H1 (cell line): Measurements from ENCODE around the gene RAB43. TPM values are rescaled to one million over a fixed set of nuclear protein-coding genes. Genes with fewer than 3 reads are reported as not detected.
"Not testable (repeated sequence)": the region's sequence is repeated elsewhere in the genome, so short reads cannot be mapped to it uniquely, and the experiment has no call there.

Source experiments
- CTCF ChIA-PET: fragments of 300-600 bp; sonication (Branson Sonifier 250); formaldehyde crosslinking; loops from one replicate; lab custom pipeline; 2021; ENCODE audit not compliant: partially characterized antibody; lab: Charles Lee
- POLR2A ChIA-PET: fragments of 300-600 bp; sonication (Branson Sonifier 250); formaldehyde crosslinking; loops from one replicate; lab custom pipeline; 2021; ENCODE audit warnings: inconsistent platforms; ENCODE audit not compliant: partially characterized antibody; lab: Charles Lee
- DNase-seq, 2 experiments: peaks; one replicate each; pipeline versions ENCODE4 v3.0.0 to v3.0.0-alpha.2; 2010 to 2022; ENCODE audit warnings: low spot score in 2 of 2, low read depth in 1 of 2, mixed read lengths in 1 of 2
- FAIRE-seq: peaks from 2 replicates; lab custom pipeline; 2011; peaks lifted over from hg19 to GRCh38; lab: Jason Lieb, UNC
- H2AFZ ChIP-seq: 2 replicates; pipeline ENCODE4 v1.8.1; 2012; ENCODE audit warnings: low read length, inconsistent platforms
- H2AK5ac ChIP-seq: 2 replicates; pipeline ENCODE4 v1.6.1; 2013; ENCODE audit warnings: low read depth, low read length
- H2BK120ac ChIP-seq: replicated peaks from 2 replicates; pipeline ENCODE3; 2013; ENCODE audit warnings: low read depth, low read length, inconsistent platforms
- H2BK12ac ChIP-seq: 2 replicates; pipeline ENCODE4 v1.6.1; 2013; ENCODE audit warnings: low read depth, low read length
- H2BK15ac ChIP-seq: 2 replicates; pipeline ENCODE4 v1.6.1; 2013; ENCODE audit warnings: low read length
- H2BK20ac ChIP-seq: 2 replicates; pipeline ENCODE4 v1.6.1; 2013; ENCODE audit warnings: low read length
- H2BK5ac ChIP-seq: 2 replicates; pipeline ENCODE4 v1.6.1; 2013; ENCODE audit warnings: low read depth, low read length
- H3K14ac ChIP-seq: 2 replicates; pipeline ENCODE4 v1.6.1; 2013; ENCODE audit warnings: inconsistent platforms; ENCODE audit not compliant: insufficient read length
- H3K18ac ChIP-seq: 2 replicates; pipeline ENCODE4 v1.6.1; 2013; ENCODE audit warnings: low read length; ENCODE audit errors: extremely low read depth
- H3K23ac ChIP-seq: 2 replicates; pipeline ENCODE4 v1.6.1; 2013; ENCODE audit warnings: inconsistent platforms; ENCODE audit not compliant: insufficient read length
- H3K23me2 ChIP-seq: 2 replicates; pipeline ENCODE4 v1.6.1; 2013; ENCODE audit warnings: low read depth, low read length
- H3K27ac ChIP-seq: 2 replicates; pipeline ENCODE4 v1.6.1; 2011; ENCODE audit warnings: low read depth, low read length, inconsistent platforms
- H3K27me3 ChIP-seq, 4 experiments: replicated peaks in 1 of 4; 1 replicate in 1 of 4; 2 replicates in 3 of 4; pipeline versions ENCODE4 v1.6.1 to v1.8.1; 2011 to 2013; ENCODE audit warnings: low read length in 3 of 4, mild to moderate bottlenecking in 3 of 4, inconsistent platforms in 2 of 4, mixed read lengths in 2 of 4, moderate library complexity in 1 of 4; ENCODE audit not compliant: control insufficient read depth in 3 of 4, insufficient read depth in 3 of 4; ENCODE audit errors: extremely low read depth in 1 of 4
- H3K36me3 ChIP-seq, 4 experiments: 2 replicates each; pipeline versions ENCODE4 v1.6.1 to v1.8.1; 2011 to 2013; ENCODE audit warnings: mild to moderate bottlenecking in 4 of 4, low read length in 3 of 4, moderate library complexity in 2 of 4, control low read depth in 1 of 4, inconsistent platforms in 1 of 4; ENCODE audit not compliant: insufficient read depth in 4 of 4, control insufficient read depth in 2 of 4
- H3K4ac ChIP-seq: replicated peaks from 2 replicates; pipeline ENCODE3; 2013; ENCODE audit warnings: low read length, low read depth, mixed read lengths, inconsistent platforms; ENCODE audit not compliant: insufficient read length
- H3K4me1 ChIP-seq, 4 experiments: replicated peaks in 1 of 4; 1 replicate in 1 of 4; 2 replicates in 3 of 4; pipeline versions ENCODE4 v1.6.1 to v1.8.1; 2011 to 2013; ENCODE audit warnings: low read length in 3 of 4, inconsistent platforms in 2 of 4, mixed read lengths in 1 of 4; ENCODE audit not compliant: insufficient read depth in 4 of 4, control insufficient read depth in 3 of 4
- H3K4me2 ChIP-seq, 2 experiments: 2 replicates each; pipeline versions ENCODE4 v1.6.1 to v1.8.1; 2011 to 2013; ENCODE audit warnings: low read depth in 2 of 2, low read length in 2 of 2, control low read depth in 1 of 2, inconsistent platforms in 1 of 2, mild to moderate bottlenecking in 1 of 2; ENCODE audit not compliant: insufficient read depth in 1 of 2
- H3K4me3 ChIP-seq, 4 experiments: fragments of 200-600, 300-600 bp in 1 of 4; sonication (generic), shearing (Covaris generic), sonication (Bioruptor Twin) in 1 of 4; 2 replicates each; pipeline versions ENCODE4 v1.5.1 to v1.8.1; 2011 to 2016; ENCODE audit warnings: low read length in 4 of 4, low read depth in 3 of 4, control low read depth in 2 of 4, inconsistent platforms in 2 of 4, mild to moderate bottlenecking in 2 of 4, mixed read lengths in 1 of 4, moderate library complexity in 1 of 4; ENCODE audit not compliant: insufficient read depth in 2 of 4; ENCODE audit errors: extremely low read depth in 1 of 4
- H3K56ac ChIP-seq: replicated peaks from 2 replicates; pipeline ENCODE3; 2013; ENCODE audit warnings: low read depth, mild to moderate bottlenecking, mixed read lengths, low read length, inconsistent platforms; ENCODE audit not compliant: insufficient read length
- H3K79me1 ChIP-seq: 2 replicates; pipeline ENCODE4 v1.6.1; 2013; ENCODE audit warnings: low read depth, low read length, control low read depth
- H3K79me2 ChIP-seq, 2 experiments: 2 replicates each; pipeline versions ENCODE4 v1.6.1 to v1.8.1; 2012 to 2013; ENCODE audit warnings: low read length in 2 of 2, mild to moderate bottlenecking in 2 of 2, inconsistent platforms in 1 of 2; ENCODE audit not compliant: insufficient read depth in 2 of 2, control insufficient read depth in 1 of 2
- H3K9ac ChIP-seq, 4 experiments: replicated peaks in 1 of 4; 1 replicate in 1 of 4; 2 replicates in 3 of 4; pipeline versions ENCODE4 v1.6.1 to v1.8.1; 2011 to 2013; ENCODE audit warnings: low read depth in 3 of 4, low read length in 3 of 4, control low read depth in 2 of 4, mild to moderate bottlenecking in 2 of 4, moderate library complexity in 2 of 4, inconsistent platforms in 1 of 4; ENCODE audit errors: extremely low read depth in 1 of 4
- H3K9me3 ChIP-seq, 2 experiments: 2 replicates each; pipeline versions ENCODE4 v1.6.1 to v1.8.1; 2012 to 2013; ENCODE audit warnings: mild to moderate bottlenecking in 2 of 2, moderate library complexity in 2 of 2, control low read depth in 1 of 2, inconsistent platforms in 1 of 2, low read depth in 1 of 2, low read length in 1 of 2, mixed read lengths in 1 of 2; ENCODE audit not compliant: insufficient read depth in 2 of 2
- H4K20me1 ChIP-seq, 2 experiments: replicated peaks in 1 of 2; 2 replicates each; pipeline versions ENCODE3 to v1.8.1; 2011 to 2013; ENCODE audit warnings: inconsistent platforms in 2 of 2, low read length in 2 of 2, mild to moderate bottlenecking in 1 of 2; ENCODE audit not compliant: insufficient read depth in 2 of 2, control insufficient read depth in 1 of 2
- H4K5ac ChIP-seq: 2 replicates; pipeline ENCODE4 v1.6.1; 2013; ENCODE audit warnings: low read length, low read depth, mixed read lengths, inconsistent platforms; ENCODE audit not compliant: insufficient read length
- H4K8ac ChIP-seq: 2 replicates; pipeline ENCODE4 v1.8.0; 2013; ENCODE audit warnings: mild to moderate bottlenecking, moderate library complexity, low read length, inconsistent platforms; ENCODE audit not compliant: insufficient read depth; ENCODE audit errors: extremely low read depth
- H4K91ac ChIP-seq: replicated peaks from 2 replicates; pipeline ENCODE3; 2013; ENCODE audit warnings: low read length, mixed read lengths, inconsistent platforms; ENCODE audit not compliant: insufficient read length
- WGBS, 2 experiments: shearing (Covaris generic) in 1 of 2; methylation state at CpG; one replicate each; pipeline versions ENCODE4 v1.1.6 to v1.1.7; 2013 to 2015; ENCODE audit warnings: low lambda C conversion rate in 2 of 2, mixed read lengths in 2 of 2, inconsistent platforms in 1 of 2, low coverage in 1 of 2, missing lambda C conversion rate in 1 of 2; ENCODE audit not compliant: insufficient replicate concordance in 2 of 2, insufficient coverage in 1 of 2, insufficient read length in 1 of 2; ENCODE audit errors: extremely low coverage in 1 of 2, missing lambda C conversion rate in 1 of 2; 5-methylcytosine and 5-hydroxymethylcytosine counted together
- polyA plus RNA-seq, 7 experiments: library from polyadenylated mRNA; depleted of rRNA in 3 of 7; stranded (reverse) in 5 of 7; unstranded in 2 of 7; fragments of >200 nt in 5 of 7; fragments of 200-250 nt in 2 of 7; gene quantifications; 1 replicate in 5 of 7; 2 replicates in 1 of 7; 4 replicates in 1 of 7; pipeline versions ENCODE4 v1.2.1 to v1.2.3, GENCODE V29; 2011 to 2013; ENCODE audit warnings: missing spikeins in 2 of 7, mixed read lengths in 2 of 7
- total RNA-seq: library from RNA; stranded (reverse); fragmentation: NEBNext Ultra II Directional; extraction: Animal tissue kit (Norgen Biotek cat#: 25700); gene quantifications from 2 replicates; pipeline ENCODE4 v1.2.1, GENCODE V29; 2021

RAB43 gene
- total and polyA plus RNA-seq, 2 of the 8 experiments (the other 6 are each of a cell fraction or from before 2014, with no cell fraction given), result 13.1 to 19.4 TPM

- H3K36me3 ChIP-seq, result not testable (repeated sequence)
Measured at GRCh38 chr3:129088312-129088711, 33.3 kb downstream of the RAB43 start.

More at GRCh38 chr3:129088312-129088711, 33.3 kb downstream of the RAB43 start:
- H2BK12ac ChIP-seq, H2AK5ac ChIP-seq, H4K8ac ChIP-seq, H3K9me3 ChIP-seq, H2BK15ac ChIP-seq, H3K79me2 ChIP-seq, CTCF ChIA-PET, H3K4me3 ChIP-seq, H2BK20ac ChIP-seq, H2BK5ac ChIP-seq, H3K4ac ChIP-seq, H3K56ac ChIP-seq, FAIRE-seq, H3K14ac ChIP-seq, H4K91ac ChIP-seq, POLR2A ChIA-PET, H3K23ac ChIP-seq, DNase-seq, H2BK120ac ChIP-seq, H3K18ac ChIP-seq, H3K23me2 ChIP-seq, H3K27me3 ChIP-seq, H4K20me1 ChIP-seq, H3K4me2 ChIP-seq, H3K4me1 ChIP-seq, H2AFZ ChIP-seq, H3K79me1 ChIP-seq, H3K9ac ChIP-seq, H4K5ac ChIP-seq, H3K27ac ChIP-seq: not testable (repeated sequence)
- WGBS, 2 experiments, result no CpG with 5 or more reads among the region's 6 CpGs
